ENCODE results near the gene AHCYL2.
"Not testable (repeated sequence)": the region's sequence is repeated elsewhere in the genome, so short reads cannot be mapped to it uniquely, and the experiment has no call there.

The AHCYL2 gene

DNA sequence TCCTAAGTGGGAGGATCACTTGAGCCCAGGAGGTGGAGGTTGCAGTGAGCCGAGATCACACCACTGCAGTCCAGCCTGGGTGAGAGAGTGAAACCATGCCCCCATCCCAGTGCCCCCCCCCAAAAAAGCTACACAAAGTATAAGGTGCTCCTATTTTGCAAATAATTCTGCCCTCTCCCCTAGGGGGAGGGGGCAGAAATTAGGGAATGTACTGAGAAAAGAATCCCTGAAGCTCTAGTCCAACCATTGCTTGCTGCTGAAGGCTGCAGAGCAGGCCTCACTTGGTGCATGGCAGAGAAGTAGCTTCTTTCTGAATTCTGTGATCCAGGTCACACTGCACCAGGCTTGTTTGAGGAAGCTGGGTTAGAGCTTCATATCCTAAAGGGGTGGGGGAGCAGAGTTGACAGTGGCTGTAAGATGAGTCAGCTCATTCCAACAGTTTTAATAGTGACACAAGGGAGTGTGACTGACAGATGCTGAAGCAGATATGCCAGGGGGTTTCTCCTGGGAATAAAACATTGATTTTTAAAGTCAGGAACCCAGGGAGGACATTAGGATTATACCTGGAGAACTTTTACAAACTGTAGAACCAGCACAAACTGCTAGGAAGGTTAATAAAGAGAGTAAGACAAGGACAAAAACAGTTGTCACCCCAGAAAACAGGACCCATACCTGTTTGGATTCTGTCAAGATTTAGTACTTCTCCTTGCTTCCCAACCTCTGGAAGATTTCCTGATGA, 176.6 kb downstream of the AHCYL2 start:
- Histone ChIP-seq H3K27me3 (replicated peaks; ENCODE audit: control insufficient read depth, insufficient read depth, low read length, poor library complexity, severe bottlenecking) (no peaks in the 10 kb centered on the region), H3K4me1 (ENCODE audit: control insufficient read depth, insufficient read depth, low read length, poor library complexity, severe bottlenecking) (no peaks in the 10 kb centered on the region), H3K4me3 (ENCODE audit: insufficient read depth, low read depth, low read length, poor library complexity, severe bottlenecking) (no peak overlapping the region), H3K9me3 (ENCODE audit: control insufficient read depth, low read length) (no peaks in the 10 kb centered on the region), H3K36me3 (ENCODE audit: control insufficient read depth, insufficient read depth, low read length) (peaks cover 21% of the 10 kb centered on the region), H3K27ac (ENCODE audit: insufficient read depth, low read length, poor library complexity, severe bottlenecking) (no peak overlapping the region)
- DNase-seq: no peak

DNA sequence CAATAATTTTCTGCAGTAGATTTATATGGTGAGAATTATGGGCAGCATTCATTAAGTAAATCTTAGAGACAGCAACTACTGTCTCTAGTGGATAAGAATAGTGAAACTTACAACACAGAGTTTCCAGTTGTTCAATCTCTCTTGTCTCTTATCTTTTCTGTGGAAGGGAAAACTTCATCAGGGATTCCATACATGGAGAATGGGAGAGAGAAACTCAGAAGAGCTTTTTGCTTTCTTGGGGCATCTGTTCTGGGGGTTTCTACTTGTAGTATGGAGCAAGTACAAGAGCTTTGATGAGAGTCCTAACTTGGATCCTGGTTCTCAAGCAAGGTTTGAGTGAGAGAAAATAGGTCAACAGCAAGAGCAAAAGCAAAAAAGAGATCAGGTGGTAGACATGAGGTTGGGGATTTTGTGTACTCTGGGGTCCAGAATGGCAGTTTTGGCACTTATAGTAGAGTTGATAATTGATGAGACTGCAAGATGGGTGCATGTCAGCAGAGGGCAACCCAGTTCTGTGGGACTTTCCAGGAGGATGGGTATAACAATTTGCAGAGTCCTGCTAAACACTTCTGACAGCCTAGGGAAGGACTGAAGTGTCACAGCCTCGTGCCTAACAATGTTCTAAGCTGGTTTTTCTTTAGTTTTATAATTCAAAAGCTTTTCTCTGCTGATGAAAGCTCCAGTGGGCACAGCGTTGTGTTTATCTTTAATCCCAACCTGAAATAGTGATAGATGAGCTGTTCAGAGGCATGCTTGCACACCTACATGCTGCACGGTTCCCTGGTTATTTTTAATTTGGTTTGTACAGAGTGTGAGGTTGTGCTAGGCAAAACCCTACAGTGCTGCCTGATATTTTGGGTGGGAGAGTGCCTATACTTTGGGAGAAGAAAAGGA, 177.4 kb downstream of the AHCYL2 start:
- no peak overlapping the region for H3K4me3 ChIP-seq (ENCODE audit: insufficient read depth, low read depth, low read length, poor library complexity, severe bottlenecking)
- no peak overlapping the region for H3K27ac ChIP-seq (ENCODE audit: insufficient read depth, low read length, poor library complexity, severe bottlenecking)
- no peaks in the 10 kb centered on the region for H3K27me3 ChIP-seq (replicated peaks; ENCODE audit: control insufficient read depth, insufficient read depth, low read length, poor library complexity, severe bottlenecking)
- no peaks in the 10 kb centered on the region for H3K9me3 ChIP-seq (ENCODE audit: control insufficient read depth, low read length)
- peaks cover 19% of the 10 kb centered on the region for H3K36me3 ChIP-seq (ENCODE audit: control insufficient read depth, insufficient read depth, low read length)
- no peak for DNase-seq
- H3K4me1 ChIP-seq (ENCODE audit: control insufficient read depth, insufficient read depth, low read length, poor library complexity, severe bottlenecking): no peaks in the 10 kb centered on the region

DNA sequence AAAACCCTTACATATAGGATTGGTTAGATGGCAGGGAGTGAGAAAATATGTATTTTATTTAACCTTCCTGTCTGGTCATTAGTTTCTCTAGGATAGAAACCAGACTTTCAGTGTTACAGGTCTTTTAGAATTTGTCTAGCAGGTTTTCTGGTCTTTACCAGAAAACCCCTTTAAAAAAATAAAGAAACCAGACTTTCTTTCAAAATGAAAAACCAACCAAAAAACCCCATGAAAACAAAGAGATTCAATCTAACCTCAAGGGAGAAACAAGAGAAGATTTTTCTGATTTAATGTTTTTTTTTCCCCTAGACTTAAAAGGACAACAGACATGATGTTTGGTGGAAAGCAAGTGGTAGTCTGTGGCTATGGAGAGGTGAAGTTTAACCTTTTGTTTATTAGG, 180.7 kb downstream of the AHCYL2 start:
- no peak overlapping the region for H3K27ac ChIP-seq (ENCODE audit: insufficient read depth, low read length, poor library complexity, severe bottlenecking)
- H3K4me1 ChIP-seq (ENCODE audit: control insufficient read depth, insufficient read depth, low read length, poor library complexity, severe bottlenecking): no peaks in the 10 kb centered on the region
- H3K27me3 ChIP-seq (replicated peaks; ENCODE audit: control insufficient read depth, insufficient read depth, low read length, poor library complexity, severe bottlenecking): no peaks in the 10 kb centered on the region
- H3K36me3 ChIP-seq (ENCODE audit: control insufficient read depth, insufficient read depth, low read length): peaks cover 10% of the 10 kb centered on the region
- DNase-seq: no peak
- no peaks in the 10 kb centered on the region for H3K9me3 ChIP-seq (ENCODE audit: control insufficient read depth, low read length)
- no peak overlapping the region for H3K4me3 ChIP-seq (ENCODE audit: insufficient read depth, low read depth, low read length, poor library complexity, severe bottlenecking)

DNA sequence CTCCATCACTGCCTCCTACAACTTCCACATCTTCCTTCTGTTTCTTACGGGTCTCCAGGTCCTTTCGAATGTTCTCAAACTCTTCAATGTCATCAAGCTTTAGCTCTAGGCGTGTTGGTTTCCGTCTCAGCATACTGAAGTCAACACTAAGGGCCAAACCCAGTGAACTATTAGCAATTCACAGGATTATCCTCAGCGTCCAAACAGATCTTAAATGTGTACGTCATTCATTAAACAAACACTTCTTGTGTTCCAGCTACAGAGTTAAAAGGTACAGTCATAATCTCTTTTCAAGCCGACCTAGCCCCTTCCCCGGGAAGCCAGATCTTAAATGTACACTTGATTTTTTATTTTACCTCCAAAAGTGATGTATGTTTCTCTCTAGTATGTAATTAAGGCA, 185.4 kb downstream of the AHCYL2 start:
- not testable (repeated sequence) for H3K27me3 ChIP-seq (replicated peaks; ENCODE audit: control insufficient read depth, insufficient read depth, low read length, poor library complexity, severe bottlenecking); H3K4me3 ChIP-seq (ENCODE audit: insufficient read depth, low read depth, low read length, poor library complexity, severe bottlenecking); H3K9me3 ChIP-seq (ENCODE audit: control insufficient read depth, low read length); DNase-seq; H3K4me1 ChIP-seq (ENCODE audit: control insufficient read depth, insufficient read depth, low read length, poor library complexity, severe bottlenecking); H3K36me3 ChIP-seq (ENCODE audit: control insufficient read depth, insufficient read depth, low read length); H3K27ac ChIP-seq (ENCODE audit: insufficient read depth, low read length, poor library complexity, severe bottlenecking)

DNA sequence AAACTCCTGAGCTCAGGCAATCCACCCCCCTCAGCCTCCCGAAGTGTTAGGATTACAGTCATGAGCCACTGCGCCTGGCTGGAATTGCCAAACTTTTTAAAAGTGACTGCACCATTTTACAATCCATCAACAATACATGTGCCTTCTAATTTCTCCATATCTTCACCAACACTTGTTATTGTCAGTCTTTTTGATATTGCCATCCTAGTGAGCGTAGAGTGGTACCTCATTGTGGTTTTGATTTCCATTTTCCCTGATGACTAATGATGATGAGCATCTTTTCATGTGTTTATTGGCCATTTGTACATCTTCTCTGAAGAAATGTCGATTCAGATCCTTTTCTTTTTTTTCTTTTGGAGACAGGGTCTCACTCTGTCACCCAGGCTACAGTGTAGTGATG, 187.7 kb downstream of the AHCYL2 start:
- Histone ChIP-seq H3K4me3 (ENCODE audit: insufficient read depth, low read depth, low read length, poor library complexity, severe bottlenecking) (no peak overlapping the region), H3K27me3 (replicated peaks; ENCODE audit: control insufficient read depth, insufficient read depth, low read length, poor library complexity, severe bottlenecking) (no peaks in the 10 kb centered on the region), H3K27ac (ENCODE audit: insufficient read depth, low read length, poor library complexity, severe bottlenecking) (no peak overlapping the region), H3K4me1 (ENCODE audit: control insufficient read depth, insufficient read depth, low read length, poor library complexity, severe bottlenecking) (no peaks in the 10 kb centered on the region), H3K36me3 (ENCODE audit: control insufficient read depth, insufficient read depth, low read length) (peaks cover 6% of the 10 kb centered on the region), H3K9me3 (ENCODE audit: control insufficient read depth, low read length) (no peaks in the 10 kb centered on the region)
- no peak for DNase-seq

DNA sequence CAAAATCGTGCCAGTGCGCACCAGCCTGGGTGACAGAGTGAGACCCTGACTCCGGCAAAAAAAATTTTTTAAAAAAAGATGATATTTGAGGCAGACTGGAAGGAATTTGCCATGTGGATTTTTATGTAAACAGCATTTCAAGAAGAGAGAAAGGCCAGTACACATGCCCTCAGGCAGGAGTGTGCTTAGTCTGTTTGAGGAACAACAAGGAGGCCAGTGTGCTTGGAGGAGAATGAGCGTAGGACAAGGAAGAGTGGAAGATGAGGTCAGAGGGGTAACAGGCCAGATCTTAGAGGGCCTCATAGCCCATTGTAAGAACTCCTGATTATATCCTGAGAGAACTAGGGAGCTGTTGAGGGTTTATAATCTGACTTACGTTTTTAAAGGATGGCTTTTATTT, 192.2 kb downstream of the AHCYL2 start:
- H3K4me3 ChIP-seq (ENCODE audit: insufficient read depth, low read depth, low read length, poor library complexity, severe bottlenecking): no peak overlapping the region
- no peaks in the 10 kb centered on the region for H3K27me3 ChIP-seq (replicated peaks; ENCODE audit: control insufficient read depth, insufficient read depth, low read length, poor library complexity, severe bottlenecking)
- H3K4me1 ChIP-seq (ENCODE audit: control insufficient read depth, insufficient read depth, low read length, poor library complexity, severe bottlenecking): no peaks in the 10 kb centered on the region
- no peak overlapping the region for H3K27ac ChIP-seq (ENCODE audit: insufficient read depth, low read length, poor library complexity, severe bottlenecking)
- H3K36me3 ChIP-seq (ENCODE audit: control insufficient read depth, insufficient read depth, low read length): peaks cover 6% of the 10 kb centered on the region
- DNase-seq: no peak
- no peaks in the 10 kb centered on the region for H3K9me3 ChIP-seq (ENCODE audit: control insufficient read depth, low read length)

DNA sequence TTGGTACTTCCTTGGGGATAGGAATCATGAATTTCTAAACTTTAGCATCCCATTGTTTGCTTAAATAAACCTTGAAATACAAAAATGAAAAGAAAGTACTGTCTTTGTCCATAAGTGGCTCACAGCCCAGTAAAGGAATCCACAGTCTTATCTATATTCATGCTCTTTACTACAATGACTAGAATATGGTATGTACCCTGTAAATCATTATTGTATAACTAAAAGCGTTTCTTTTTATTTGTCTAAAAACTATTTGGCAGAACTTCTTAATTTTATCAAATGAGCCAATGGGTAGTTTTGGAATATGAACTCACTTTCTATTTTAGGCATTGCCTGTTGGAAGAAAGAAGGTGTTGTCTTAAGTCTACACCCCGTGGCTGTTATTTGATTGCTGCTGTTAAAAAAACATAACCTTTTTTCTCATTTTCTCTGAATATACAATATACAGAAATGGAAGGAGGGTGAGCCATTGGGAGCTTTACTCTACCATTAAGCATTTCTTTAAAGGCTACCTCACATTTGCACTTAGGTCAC, 197.0 kb downstream of the AHCYL2 start:
- Histone ChIP-seq H3K27me3 (replicated peaks; ENCODE audit: control insufficient read depth, insufficient read depth, low read length, poor library complexity, severe bottlenecking) (no peaks in the 10 kb centered on the region), H3K4me3 (ENCODE audit: insufficient read depth, low read depth, low read length, poor library complexity, severe bottlenecking) (no peak overlapping the region), H3K4me1 (ENCODE audit: control insufficient read depth, insufficient read depth, low read length, poor library complexity, severe bottlenecking) (no peaks in the 10 kb centered on the region), H3K36me3 (ENCODE audit: control insufficient read depth, insufficient read depth, low read length) (peaks cover 7% of the 10 kb centered on the region), H3K27ac (ENCODE audit: insufficient read depth, low read length, poor library complexity, severe bottlenecking) (no peak overlapping the region), H3K9me3 (ENCODE audit: control insufficient read depth, low read length) (no peaks in the 10 kb centered on the region)
- no peak for DNase-seq

DNA sequence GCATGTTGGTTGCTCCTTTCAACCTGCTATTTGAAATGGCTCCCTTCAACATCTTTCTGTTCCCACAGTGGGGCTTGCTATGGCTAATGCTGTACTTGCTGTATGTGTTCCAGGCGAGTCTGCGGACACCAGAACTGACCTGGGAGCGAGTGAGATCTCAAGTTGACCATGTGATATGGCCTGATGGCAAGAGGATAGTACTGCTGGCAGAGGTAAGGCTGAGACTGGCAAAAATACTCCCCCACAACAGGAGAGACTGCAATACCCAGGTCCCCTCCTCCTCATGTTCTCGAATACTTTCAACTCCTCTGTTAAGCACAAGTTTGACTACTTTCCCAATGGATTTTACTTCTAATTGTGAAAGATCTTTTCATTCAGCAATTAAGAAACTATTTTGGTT, 197.9 kb downstream of the AHCYL2 start:
- Histone ChIP-seq H3K36me3 (ENCODE audit: control insufficient read depth, insufficient read depth, low read length) (peaks cover 7% of the 10 kb centered on the region), H3K9me3 (ENCODE audit: control insufficient read depth, low read length) (no peaks in the 10 kb centered on the region)
- no peak for DNase-seq

DNA sequence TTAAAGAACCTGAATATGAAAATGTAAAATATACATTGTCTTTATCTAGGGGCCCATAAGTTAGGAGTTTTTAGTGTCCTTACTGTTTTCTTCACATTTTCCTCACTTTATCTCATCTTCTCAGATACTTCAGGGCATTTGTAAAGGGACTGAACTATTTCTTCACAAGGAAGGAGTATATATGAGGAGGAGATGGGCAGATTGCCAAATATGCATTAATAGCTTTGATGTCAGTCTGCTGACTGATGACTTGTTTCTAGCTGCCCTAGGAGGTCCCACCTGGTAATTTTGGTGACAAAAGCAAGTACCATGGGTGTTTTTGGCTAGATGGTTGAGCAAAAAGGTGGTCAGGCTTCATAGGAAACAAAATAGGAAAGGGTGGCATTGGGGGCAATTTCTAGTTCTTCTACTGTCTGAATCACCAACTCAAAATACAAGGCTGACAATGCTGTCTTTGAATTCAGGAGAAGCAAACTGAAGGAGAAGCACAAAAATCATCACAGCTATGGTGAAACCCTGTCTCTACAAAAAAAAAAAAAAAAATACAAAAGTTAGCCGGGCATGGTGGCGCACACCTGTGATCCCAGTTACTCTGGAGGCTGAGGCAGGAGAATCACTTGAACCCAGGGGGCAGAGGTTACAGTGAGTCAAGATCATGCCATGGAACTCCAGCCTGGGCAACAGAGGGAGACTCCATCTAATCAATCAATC, 199.0 kb downstream of the AHCYL2 start:
- no peaks in the 10 kb centered on the region for H3K27me3 ChIP-seq (replicated peaks; ENCODE audit: control insufficient read depth, insufficient read depth, low read length, poor library complexity, severe bottlenecking)
- peaks cover 7% of the 10 kb centered on the region for H3K36me3 ChIP-seq (ENCODE audit: control insufficient read depth, insufficient read depth, low read length)
- no peaks in the 10 kb centered on the region for H3K4me1 ChIP-seq (ENCODE audit: control insufficient read depth, insufficient read depth, low read length, poor library complexity, severe bottlenecking)
- no peaks in the 10 kb centered on the region for H3K9me3 ChIP-seq (ENCODE audit: control insufficient read depth, low read length)
- no peak for DNase-seq
- no peak overlapping the region for H3K4me3 ChIP-seq (ENCODE audit: insufficient read depth, low read depth, low read length, poor library complexity, severe bottlenecking)
- H3K27ac ChIP-seq (ENCODE audit: insufficient read depth, low read length, poor library complexity, severe bottlenecking): no peak overlapping the region

More for the DNA sequence above, 197.9 kb downstream of the AHCYL2 start:
- Histone ChIP-seq H3K27ac (ENCODE audit: insufficient read depth, low read length, poor library complexity, severe bottlenecking) (no peak overlapping the region), H3K27me3 (replicated peaks; ENCODE audit: control insufficient read depth, insufficient read depth, low read length, poor library complexity, severe bottlenecking) (no peaks in the 10 kb centered on the region), H3K4me1 (ENCODE audit: control insufficient read depth, insufficient read depth, low read length, poor library complexity, severe bottlenecking) (no peaks in the 10 kb centered on the region), H3K4me3 (ENCODE audit: insufficient read depth, low read depth, low read length, poor library complexity, severe bottlenecking) (no peak overlapping the region)

Data from effector memory CD4-positive, alpha-beta T cell (primary cell).